ENCODE data around the gene GPR17.

GPR17 gene, protein sequence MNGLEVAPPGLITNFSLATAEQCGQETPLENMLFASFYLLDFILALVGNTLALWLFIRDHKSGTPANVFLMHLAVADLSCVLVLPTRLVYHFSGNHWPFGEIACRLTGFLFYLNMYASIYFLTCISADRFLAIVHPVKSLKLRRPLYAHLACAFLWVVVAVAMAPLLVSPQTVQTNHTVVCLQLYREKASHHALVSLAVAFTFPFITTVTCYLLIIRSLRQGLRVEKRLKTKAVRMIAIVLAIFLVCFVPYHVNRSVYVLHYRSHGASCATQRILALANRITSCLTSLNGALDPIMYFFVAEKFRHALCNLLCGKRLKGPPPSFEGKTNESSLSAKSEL

GRCh38 chr2:127645395-127646291 is at the start of gene GPR17:
GPR17 (plus strand) TSS chr2:127646153; CDS start chr2:127650736, 4,583 bp downstream.
- no peak for DNase-seq (ENCODE audit: low spot score)

GRCh38 chr2:127596311-127597045 is 49.5 kb upstream of the GPR17 start:
- DNase-seq (ENCODE audit: low spot score), result no peak

DNA sequence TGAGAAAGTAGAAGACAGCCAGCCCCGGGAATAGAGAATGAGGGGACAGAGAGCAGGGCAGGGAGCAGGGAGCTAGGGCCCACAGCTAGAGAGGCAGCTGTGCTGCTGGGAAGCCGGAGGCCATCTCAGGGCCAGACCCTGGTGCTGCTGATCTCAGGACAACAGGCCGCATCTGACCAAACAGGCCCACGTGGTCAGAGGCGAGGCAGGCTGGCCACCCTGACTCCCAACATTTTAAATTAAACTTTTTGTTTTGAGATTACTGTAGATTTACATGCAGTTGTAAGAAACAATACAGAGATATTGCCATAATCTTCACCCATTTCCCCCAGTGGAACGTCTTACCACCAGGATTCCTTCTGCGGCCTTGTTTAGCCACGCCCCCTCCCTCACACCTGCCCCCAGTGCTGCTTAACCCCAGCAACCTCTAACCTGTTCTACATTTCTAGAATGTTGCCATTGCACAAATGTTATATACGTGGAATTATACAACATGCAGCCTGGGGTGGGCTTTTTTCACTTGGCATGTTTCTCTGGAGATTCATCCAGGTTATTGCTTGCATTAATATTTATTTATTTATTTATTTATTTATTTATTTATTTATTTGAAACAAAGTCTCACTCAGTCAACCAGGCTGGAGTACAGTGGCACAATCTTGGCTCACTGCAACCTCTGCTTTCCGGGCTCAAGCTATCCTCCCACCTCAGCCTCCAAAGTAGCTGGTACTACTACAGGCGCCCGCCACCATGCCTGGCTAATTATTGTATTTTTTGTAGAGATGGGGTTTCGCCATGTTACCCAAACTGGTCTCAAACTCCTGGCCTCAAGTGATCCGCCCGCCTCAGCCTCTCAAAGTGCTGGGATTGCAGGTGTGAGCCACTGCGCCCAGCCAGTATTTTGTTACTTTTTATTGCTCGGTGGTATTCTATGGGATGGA is 48.6 kb upstream of the GPR17 start:
- no peak for DNase-seq (ENCODE audit: low spot score)

DNA sequence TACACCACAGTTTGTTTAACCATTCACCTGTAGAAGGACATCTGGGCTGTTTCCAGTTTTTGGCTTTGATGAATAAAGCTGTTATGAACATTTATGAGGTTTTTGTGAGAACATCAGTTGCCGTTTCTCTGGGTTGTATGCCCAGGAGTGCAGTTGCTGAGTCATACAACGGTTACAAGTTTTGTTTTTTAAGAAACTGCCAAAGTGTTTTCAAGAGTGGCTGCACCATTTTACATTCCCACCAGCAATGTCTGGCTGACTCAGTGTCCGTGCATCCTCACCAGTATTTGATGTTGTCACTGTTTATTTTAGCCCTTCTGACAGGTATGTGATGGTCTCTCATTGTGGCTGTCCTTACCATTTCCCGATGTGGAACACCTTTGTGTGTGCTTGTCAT is 48.0 kb upstream of the GPR17 start:
- peak; percentile 17 for DNase-seq (ENCODE audit: low spot score)

DNA sequence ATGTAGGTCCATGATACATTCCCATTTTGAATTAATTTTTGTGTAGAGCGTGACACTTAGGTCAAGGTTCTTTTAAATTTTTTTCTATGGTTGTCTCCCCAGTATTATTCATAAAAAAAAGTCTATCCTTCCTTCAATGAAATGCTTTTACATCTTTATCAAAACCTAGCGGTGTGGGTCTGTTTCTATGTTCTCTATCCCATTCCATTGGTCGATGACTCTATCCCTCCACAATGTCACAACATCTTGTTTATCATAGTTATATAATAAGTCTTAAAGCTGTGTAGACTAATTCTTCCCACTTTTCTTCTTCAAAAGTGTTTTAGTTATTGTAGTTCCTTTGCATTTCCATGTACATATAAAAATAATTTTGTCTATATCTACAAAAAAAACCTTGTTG is 47.2 kb upstream of the GPR17 start:
- no peak for DNase-seq (ENCODE audit: low spot score)

DNA sequence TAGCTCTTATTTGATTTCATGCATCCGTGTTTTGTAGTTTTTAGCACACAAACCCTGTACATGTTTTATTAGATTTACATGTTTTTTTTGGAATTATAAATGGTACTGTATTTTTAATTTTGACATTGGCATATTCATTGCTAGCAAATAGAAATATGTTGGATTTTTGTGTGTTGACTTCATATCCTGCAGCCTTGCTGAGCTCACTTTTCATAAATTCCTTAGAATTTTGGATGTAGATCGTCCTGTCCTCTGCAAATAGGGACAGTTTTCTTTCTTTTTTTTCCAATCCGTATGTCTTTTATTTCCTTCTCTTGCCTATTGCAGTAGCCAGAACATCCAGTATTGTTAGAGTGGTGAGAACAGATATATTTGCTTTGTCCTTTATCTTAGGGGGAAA is 46.7 kb upstream of the GPR17 start:
- DNase-seq (ENCODE audit: low spot score), result no peak

DNA sequence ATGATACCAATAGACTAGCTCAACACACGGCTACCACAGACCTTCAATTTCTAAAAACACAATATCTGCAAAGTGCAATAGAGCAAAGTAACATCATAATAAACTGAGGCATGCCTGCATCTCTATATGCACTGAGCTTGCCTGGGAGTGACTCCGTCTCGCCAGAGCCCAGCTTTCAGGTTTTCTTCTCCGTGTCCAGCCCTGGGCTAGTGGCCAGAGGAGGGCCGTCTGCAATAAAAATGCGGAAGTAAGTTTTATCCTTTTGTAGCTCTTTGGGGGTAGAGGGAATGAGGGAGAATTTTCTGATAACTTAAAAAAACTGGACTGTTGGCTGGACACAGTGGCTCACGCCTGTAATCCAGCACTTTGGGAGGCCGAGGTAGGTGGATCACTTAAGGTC is 41.0 kb upstream of the GPR17 start:
- no peak for DNase-seq (ENCODE audit: low spot score)

GRCh38 chr2:127605691-127606263 is 40.2 kb upstream of the GPR17 start:
- DNase-seq (ENCODE audit: low spot score), result no peak

DNA sequence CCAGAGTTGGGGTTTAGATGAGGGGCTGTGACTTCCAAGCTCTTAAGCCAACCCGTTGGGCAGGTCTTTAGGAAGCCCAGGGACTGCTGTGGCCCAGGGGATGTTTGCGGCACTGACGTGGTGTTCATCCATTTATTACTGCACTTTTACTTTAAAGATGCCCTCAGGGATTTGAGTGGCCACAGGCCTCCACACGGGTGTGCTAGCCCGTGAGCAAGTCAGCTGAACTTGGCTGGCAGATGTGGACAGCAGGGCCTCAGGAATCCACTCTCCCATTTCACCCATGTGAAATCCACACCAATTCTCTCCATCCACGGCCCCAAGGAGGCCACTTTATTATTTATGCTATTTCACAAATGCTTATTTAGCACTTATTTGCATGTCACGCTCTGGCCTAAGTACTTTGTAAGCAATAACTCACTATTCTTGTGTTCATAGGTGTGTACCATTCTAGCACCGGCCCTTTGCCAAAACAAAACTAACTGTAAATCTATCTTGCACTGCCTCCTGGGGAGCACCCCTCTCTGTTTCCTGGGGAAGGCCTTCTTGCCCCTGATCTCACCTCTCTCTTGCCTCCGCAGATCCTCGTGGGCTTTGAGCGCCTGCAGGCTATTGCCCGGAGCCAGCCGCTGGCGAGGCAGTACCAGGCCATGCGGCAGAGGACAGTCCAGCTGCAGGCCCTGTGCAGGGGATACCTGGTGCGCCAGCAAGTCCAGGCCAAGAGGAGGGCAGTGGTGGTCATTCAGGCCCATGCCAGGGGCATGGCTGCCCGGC is 39.1 kb upstream of the GPR17 start:
- DNase-seq (ENCODE audit: low spot score), result no peak

DNA sequence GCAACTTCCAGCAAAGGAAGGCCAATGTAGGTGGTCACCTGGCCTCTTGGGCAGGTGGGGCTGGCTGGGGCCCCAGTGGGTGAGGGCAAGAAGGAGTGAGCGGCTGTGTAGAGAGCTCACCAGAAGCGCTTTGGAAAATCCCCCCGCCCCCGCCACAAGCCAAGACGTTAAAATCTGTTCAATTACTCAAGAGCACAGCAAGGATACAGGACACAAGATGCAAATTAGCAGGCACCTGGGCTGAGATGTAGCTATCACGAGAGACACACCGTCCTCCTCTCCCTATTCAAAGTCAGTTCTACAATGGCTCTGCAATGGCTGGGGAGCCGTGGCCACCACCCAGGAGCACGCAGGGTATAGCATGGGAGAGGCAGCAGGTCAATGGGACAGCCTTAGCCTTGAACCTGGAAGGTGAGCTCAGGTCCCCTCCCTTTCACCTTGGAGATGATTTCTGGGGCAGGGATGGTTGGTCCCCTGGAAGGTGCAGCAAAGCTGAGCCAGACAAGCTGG is 38.5 kb upstream of the GPR17 start:
- no peak for DNase-seq (ENCODE audit: low spot score)

DNA sequence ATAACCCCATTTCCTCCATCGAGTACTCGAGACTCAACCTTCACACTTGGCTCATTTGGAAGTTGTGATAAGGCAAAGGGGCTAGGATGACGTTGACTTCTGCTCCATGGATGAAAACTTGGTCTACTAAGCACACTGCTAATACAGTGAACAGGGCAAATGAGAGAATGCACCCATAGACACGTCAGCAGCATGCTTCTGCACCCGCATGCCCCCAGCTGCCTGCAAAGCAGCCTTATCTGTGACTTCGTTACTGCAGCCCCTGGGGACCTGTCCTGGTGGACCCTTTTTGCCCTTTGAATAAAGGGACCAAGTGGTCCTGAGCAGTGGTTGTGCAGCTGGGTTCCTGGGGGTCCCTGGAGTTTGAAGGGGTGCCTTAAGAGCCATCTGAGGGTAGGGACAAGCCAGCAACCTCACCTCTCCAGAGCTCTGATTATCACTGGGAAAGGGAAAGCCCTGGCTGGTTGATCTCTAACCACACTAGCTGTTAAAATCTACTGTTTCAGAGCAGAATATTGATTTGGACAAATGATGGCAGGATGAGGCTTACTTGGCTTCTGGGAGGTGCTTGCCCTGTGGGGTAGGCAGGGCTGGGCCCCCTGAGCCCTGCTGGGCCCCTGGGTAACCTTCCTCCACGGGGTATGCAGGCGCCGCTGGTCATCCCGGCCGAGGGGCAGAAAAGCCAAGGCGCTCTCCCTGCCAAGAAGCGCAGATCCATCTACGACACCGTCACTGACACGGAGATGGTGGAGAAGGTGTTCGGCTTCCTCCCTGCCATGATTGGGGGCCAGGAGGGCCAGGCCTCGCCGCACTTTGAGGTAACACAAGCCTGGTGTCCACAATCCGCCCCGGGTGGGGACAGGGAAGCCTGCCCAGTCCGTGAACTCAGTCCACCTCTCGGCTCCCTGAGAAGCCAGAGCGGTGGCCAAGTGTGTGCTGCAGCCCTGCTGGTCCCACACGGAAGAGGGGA is 37.6 kb upstream of the GPR17 start:
- no peak for DNase-seq (ENCODE audit: low spot score)

DNA sequence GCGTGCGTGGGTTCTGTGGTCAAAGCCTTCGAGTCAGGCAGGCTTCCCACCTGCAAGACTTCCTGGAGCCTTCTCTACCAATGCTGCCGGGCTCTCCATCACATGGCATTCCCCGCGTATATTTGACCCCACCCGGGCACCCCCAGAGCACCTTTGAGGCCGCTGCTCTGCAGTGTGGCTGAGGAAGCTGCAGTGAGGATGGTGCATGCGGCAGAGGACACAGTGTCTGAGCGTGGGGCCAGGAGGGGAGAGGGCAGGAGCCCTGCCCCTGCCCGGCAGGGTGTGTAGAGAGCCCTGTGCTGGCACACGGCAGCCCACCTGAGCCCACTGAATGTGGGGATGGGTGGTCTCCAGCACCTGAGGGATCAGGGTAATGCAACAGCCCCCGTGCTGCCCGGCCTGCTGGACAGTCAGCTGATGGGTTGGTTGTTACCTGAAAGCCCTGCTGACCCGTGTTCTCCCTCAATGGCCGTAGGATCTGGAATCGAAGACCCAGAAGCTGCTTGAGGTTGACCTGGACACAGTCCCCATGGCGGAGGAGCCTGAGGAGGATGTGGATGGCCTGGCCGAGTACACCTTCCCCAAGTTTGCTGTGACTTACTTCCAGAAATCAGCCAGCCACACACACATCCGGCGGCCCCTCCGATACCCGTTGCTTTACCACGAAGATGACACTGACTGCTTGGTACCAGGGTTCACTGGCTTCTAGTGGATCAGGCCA is 36.8 kb upstream of the GPR17 start:
- DNase-seq (ENCODE audit: low spot score), result no peak

GRCh38 chr2:127609818-127610217 is 36.1 kb upstream of the GPR17 start:
- DNase-seq (ENCODE audit: low spot score), result no peak

DNA sequence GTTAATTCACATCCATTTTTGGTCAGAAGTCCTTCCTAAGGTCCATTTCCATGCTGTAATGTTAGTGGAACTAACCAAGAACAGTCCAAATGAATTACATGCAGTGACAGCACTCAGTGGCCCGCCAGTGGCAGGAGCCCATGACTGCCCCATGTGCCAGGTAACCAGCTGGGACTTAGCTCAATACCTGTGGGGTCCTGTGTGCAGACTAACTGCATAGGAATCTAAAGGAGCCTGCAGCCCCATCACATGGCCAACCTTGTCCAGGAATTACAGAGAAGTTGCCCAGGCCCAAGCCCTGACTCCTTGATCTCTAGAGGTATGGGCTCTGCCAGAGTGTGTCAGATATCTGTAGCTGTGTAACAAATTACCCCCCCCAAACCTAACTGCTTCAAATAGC is 35.4 kb upstream of the GPR17 start:
- DNase-seq (ENCODE audit: low spot score), result no peak

DNA sequence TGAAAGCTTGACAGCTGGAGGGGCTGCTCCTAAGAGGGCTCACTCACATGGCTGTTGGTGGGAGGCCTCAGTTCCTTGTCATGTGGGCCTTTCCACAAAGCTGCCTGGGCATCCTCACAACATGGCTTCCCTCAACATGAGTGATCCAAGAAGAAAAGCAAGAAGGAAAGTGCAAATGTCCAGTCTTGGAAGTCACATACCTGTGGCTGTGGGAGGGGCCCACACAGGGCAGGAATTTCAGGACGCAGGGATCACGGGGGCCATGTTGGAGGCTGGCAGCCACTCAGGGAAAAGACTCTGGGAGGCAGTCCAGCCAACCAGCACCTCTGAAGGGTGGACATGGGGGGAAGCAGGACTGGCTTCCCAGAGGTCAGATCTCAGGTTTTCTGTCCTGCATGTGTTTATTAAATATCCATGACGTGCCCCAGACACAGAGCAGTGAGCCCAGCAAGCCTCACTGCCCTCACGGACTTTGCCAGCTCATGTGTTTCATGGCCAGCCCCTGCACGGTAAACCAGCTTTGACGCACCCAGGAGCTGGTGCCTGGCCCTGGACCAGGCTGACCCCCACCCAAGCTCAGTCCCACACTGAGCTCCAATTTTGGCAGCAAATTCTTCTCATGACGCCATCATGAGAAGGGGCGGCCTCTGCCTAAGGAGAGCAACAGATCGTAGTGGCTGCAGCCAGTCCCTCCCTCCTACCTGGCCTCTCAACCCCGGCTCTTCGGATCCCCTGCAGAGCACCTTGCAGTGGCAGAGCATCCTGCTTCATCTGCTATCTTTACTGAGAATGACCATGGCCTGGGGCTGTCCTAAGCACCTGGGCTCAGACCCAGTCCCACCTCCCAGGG is 34.7 kb upstream of the GPR17 start:
- DNase-seq (ENCODE audit: low spot score), result no peak

DNA sequence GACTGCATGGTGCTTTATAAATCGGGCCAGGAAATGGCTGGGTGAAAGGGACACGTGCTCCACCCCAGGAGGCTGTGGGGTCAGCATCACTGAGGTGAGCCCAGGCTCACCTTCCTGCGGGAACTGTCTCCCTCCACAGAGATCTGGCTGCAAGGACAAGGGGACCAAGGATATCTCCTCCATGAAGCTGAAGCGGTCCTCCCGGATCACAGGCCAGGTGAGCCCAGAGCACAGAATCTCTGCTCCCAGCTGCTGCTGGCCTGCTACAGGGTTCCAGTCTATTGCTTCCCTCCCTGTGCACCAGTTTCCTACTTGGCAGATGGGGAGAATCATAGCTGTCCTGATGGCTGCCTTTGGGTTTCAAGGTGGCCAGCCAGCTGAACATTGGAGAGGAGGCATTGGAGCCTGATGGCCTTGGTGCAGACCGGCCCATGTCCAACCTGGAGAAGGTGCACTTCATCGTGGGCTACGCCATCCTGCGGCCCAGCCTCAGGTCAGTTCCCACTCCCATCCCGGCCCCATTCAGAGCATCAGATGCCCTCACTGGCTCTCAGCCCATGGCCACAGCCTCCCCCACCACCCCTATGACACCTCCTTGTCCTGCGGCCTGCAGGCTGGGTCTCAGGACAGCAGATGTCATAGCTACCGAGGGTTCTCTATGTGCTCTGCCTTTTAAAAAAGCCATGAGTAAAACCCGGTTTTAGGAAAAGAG is 33.7 kb upstream of the GPR17 start:
- no peak for DNase-seq (ENCODE audit: low spot score)

DNA sequence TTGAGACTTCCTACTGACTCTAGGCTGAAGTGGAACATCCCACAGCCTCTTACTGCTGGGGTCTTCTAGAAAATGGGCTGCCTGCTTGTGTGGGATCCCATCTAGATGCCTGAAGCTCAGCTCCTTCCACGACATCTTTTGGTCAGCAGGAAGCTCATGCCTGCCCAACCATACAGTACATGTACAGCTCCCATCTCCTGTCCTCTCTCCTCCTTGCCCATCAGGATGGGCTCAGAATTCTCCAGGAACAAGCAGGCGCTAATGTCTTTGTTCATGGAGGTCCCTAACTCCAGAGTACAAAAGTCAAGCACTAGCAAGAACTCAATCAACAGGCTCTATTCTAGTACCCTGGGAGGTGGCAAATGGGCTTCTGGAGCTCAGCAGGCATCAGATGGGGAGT is 31.7 kb upstream of the GPR17 start:
- no peak for DNase-seq (ENCODE audit: low spot score)
